ENCODE data around the gene QRFP. TPM values are rescaled to one million over a fixed set of nuclear protein-coding genes. Genes with fewer than 3 reads are reported as not detected.
"Not testable (repeated sequence)": the region's sequence is repeated elsewhere in the genome, so short reads cannot be mapped to it uniquely, and the experiment has no call there.

QRFP gene
- total RNA-seq, 2 experiments from 2014 or later, result not detected

GRCh38 chr9:130849356-130849755 lies 47.3 kb downstream of the QRFP start:
- Mint-ChIP-seq H3K4me3 (no peak overlapping the region), H3K27me3 (no peaks in the 10 kb centered on the region), H3K4me1 (peaks cover 11% of the 10 kb centered on the region), H3K27ac (no peak overlapping the region), H3K36me3 (peaks cover 2% of the 10 kb centered on the region), H3K9me3 (no peaks in the 10 kb centered on the region)
- no peak for DNase-seq

- not testable (repeated sequence) for H3K4me3 Mint-ChIP-seq, H3K36me3 Mint-ChIP-seq, H3K9me3 Mint-ChIP-seq, H3K27me3 Mint-ChIP-seq, H3K27ac Mint-ChIP-seq, DNase-seq
- peaks cover 15% of the 10 kb centered on the region for H3K4me1 Mint-ChIP-seq
Measured at GRCh38 chr9:130848514-130848913, 48.1 kb downstream of the QRFP start.

GRCh38 chr9:130847306-130848217 lies 49.0 kb downstream of the QRFP start:
- Mint-ChIP-seq H3K4me3 (no peak overlapping the region), H3K27ac (no peak overlapping the region), H3K4me1 (peaks cover 17% of the 10 kb centered on the region), H3K36me3 (no peaks in the 10 kb centered on the region), H3K27me3 (no peaks in the 10 kb centered on the region), H3K9me3 (no peaks in the 10 kb centered on the region)
- DNase-seq, result no peak

GRCh38 chr9:130846487-130847305 lies 49.9 kb downstream of the QRFP start:
- Mint-ChIP-seq H3K36me3 (no peaks in the 10 kb centered on the region), H3K27ac (no peak overlapping the region)

GRCh38 chr9:130845901-130846481 lies 50.6 kb downstream of the QRFP start:
- Mint-ChIP-seq H3K36me3 (no peaks in the 10 kb centered on the region), H3K4me1 (peaks cover 22% of the 10 kb centered on the region), H3K27ac (no peak overlapping the region), H3K27me3 (no peaks in the 10 kb centered on the region), H3K9me3 (no peaks in the 10 kb centered on the region), H3K4me3 (no peak overlapping the region)
- no peak for DNase-seq

More at GRCh38 chr9:130846487-130847305, 49.9 kb downstream of the QRFP start:
- Mint-ChIP-seq H3K27me3 (no peaks in the 10 kb centered on the region), H3K9me3 (no peaks in the 10 kb centered on the region), H3K4me1 (peaks cover 21% of the 10 kb centered on the region), H3K4me3 (no peak overlapping the region)
- DNase-seq, result no peak

GRCh38 chr9:130845254-130845653 lies 51.4 kb downstream of the QRFP start:
- H3K4me1 Mint-ChIP-seq, result peaks cover 22% of the 10 kb centered on the region
- H3K9me3 Mint-ChIP-seq, result no peaks in the 10 kb centered on the region
- H3K36me3 Mint-ChIP-seq, result peaks cover under 1% of the 10 kb centered on the region
- H3K27ac Mint-ChIP-seq, result no peak overlapping the region
- no peak overlapping the region for H3K4me3 Mint-ChIP-seq
- DNase-seq, result no peak
- no peaks in the 10 kb centered on the region for H3K27me3 Mint-ChIP-seq

- H3K27me3 Mint-ChIP-seq, result no peaks in the 10 kb centered on the region
- no peak overlapping the region for H3K27ac Mint-ChIP-seq
- H3K9me3 Mint-ChIP-seq, result no peaks in the 10 kb centered on the region
- DNase-seq, result no peak
- peaks cover 2% of the 10 kb centered on the region for H3K36me3 Mint-ChIP-seq
- H3K4me3 Mint-ChIP-seq, result no peak overlapping the region
- peaks cover 17% of the 10 kb centered on the region for H3K4me1 Mint-ChIP-seq
Measured at GRCh38 chr9:130844044-130844451, 52.6 kb downstream of the QRFP start.

DNA sequence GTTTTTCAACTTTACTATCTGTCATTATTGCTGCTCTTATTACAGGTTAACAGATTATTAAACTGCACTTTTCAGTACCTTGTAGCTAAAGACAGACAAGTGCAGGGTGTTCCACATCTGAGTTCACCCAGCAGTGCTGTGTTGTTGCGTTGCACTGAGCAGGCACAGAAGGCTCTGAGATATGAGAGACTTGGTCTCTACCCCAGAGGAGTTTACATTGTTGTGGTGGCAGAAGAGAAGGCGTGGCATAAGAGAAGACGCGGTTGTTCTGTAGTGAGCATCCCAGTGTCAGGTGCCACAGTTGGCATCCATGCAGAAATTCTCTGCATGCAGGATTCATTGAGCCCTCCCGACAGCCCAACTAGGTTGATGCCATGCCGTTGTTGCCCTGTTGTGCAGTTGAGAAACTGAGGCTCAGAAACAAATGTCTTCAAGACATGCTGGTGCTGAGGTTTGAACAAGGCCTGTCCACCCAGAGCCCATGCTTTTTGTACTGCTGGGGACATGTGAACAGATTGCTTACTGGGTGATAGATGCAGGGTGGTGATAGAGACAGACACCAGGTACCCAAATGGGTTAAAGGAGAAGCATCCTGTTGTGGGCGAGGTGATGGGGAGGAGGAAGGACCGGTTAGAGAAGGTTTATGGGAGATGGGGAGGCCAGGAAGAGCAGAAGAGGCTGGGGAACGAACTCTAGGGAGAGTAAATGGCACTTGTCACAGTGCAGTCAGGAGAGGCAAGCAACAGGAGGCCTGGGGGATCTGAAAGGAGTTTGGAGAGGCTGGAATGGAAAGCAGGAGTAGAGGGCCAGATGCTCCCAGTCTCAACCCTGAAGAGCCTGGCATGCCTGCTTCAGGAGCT lies 53.3 kb downstream of the QRFP start:
- no peaks in the 10 kb centered on the region for H3K9me3 Mint-ChIP-seq
- H3K4me3 Mint-ChIP-seq, result no peak overlapping the region
- DNase-seq, result no peak
- H3K36me3 Mint-ChIP-seq, result peaks cover 2% of the 10 kb centered on the region
- peaks cover 17% of the 10 kb centered on the region for H3K4me1 Mint-ChIP-seq
- H3K27me3 Mint-ChIP-seq, result no peaks in the 10 kb centered on the region
- H3K27ac Mint-ChIP-seq, result no peak overlapping the region

Other genes with a start within 250 kb of the QRFP start
- gene PRDM12, start 232.2 kb downstream of the QRFP start, total RNA-seq, result not detected
- 100 to 1,000 TPM in 1 of 2 experiments, 10 to 100 TPM in 1; 96.4 to 101 TPM for gene EXOSC2, start 203.0 kb downstream of the QRFP start, total RNA-seq
- gene ABL1, start 61.6 kb downstream of the QRFP start, total RNA-seq, result 10 to 100 TPM; 37.9 to 38.5 TPM
- gene FIBCD1, start 42.4 kb upstream of the QRFP start, total RNA-seq, result not detected
- gene LAMC3, start 112.4 kb upstream of the QRFP start, total RNA-seq, result under 1 TPM; 0.56 to 0.91 TPM
- 1 to 10 TPM in 1 of 2 experiments, under 1 TPM in 1; 0.92 to 1.3 TPM for gene AIF1L, start 199.7 kb upstream of the QRFP start, total RNA-seq
- 10 to 100 TPM; 68.2 to 73.2 TPM for gene NUP214, start 228.8 kb upstream of the QRFP start, total RNA-seq